Inferior parietal cortex (tissue), 1 donor: ENCODE data around the gene PAGE2.
"Not testable (repeated sequence)": the region's sequence is repeated elsewhere in the genome, so short reads cannot be mapped to it uniquely, and the experiment has no call there.

Experiments used
- DNase-seq: peaks from one replicate; pipeline ENCODE4 v3.0.0-alpha.2; 2016; ENCODE audit errors: extremely low spot score

PAGE2 gene

GRCh38 chrX:55123900-55124299 lies 35.1 kb downstream of the PAGE2 start:
- DNase-seq, result no peak

- DNase-seq, result no peak
These were observed 38.9 kb downstream of the PAGE2 start for GRCh38 chrX:55127692-55128091.

GRCh38 chrX:55129361-55129760 lies 40.5 kb downstream of the PAGE2 start:
- no peak for DNase-seq

- no peak for DNase-seq
These were observed 41.7 kb downstream of the PAGE2 start for GRCh38 chrX:55130481-55130880.

- DNase-seq, result no peak
These were observed 43.6 kb downstream of the PAGE2 start for GRCh38 chrX:55132416-55132815.

GRCh38 chrX:55135171-55135570 lies 46.4 kb downstream of the PAGE2 start:
- DNase-seq, result peak; percentile 56

GRCh38 chrX:55140800-55141199 lies 52.0 kb downstream of the PAGE2 start:
- not testable (repeated sequence) for DNase-seq
